Testis (tissue), 3 donors: ENCODE data around the gene ASPHD1. TPM values are rescaled to one million over a fixed set of nuclear protein-coding genes. Genes with fewer than 3 reads are reported as not detected.
"Not testable (repeated sequence)": the region's sequence is repeated elsewhere in the genome, so short reads cannot be mapped to it uniquely, and the experiment has no call there.

Experiments used
- DNase-seq: peaks from one replicate; pipeline ENCODE4 v3.0.0-alpha.2; 2019
- H3K27ac ChIP-seq, 2 donors: fragments of 200-600 bp; sonication (generic); one replicate each; pipeline ENCODE4 v1.5.1; 2019
- H3K27me3 ChIP-seq: fragments of 200-600 bp; sonication (generic); one replicate; pipeline ENCODE4 v1.5.1; 2019
- H3K36me3 ChIP-seq: fragments of 200-600 bp; sonication (generic); one replicate; pipeline ENCODE4 v1.5.1; 2017; ENCODE audit warnings: low read depth; ENCODE audit errors: missing control alignments
- H3K4me1 ChIP-seq: fragments of 200-600 bp; sonication (generic); one replicate; pipeline ENCODE4 v1.5.1; 2019
- H3K4me3 ChIP-seq, 2 donors: fragments of 200-600 bp; sonication (generic); one replicate each; pipeline ENCODE4 v1.5.1; 2017 to 2019
- H3K9me3 ChIP-seq: fragments of 200-600 bp; sonication (generic); one replicate; pipeline ENCODE4 v1.5.1; 2017
- CTCF ChIP-seq, 3 experiments: fragments of 450-650 bp in 2 of 3; fragments of 200-600 bp in 1 of 3; sonication (generic) in 1 of 3; IDR thresholded peaks; one replicate each; pipeline ENCODE4 v1.5.1; 2016 to 2019; ENCODE audit warnings: antibody characterized with exemption in 3 of 3, mild to moderate bottlenecking in 2 of 3, moderate library complexity in 1 of 3
- POLR2A ChIP-seq: fragments of 450-650 bp; IDR thresholded peaks from one replicate; pipeline ENCODE4 v1.6.1; 2017; ENCODE audit warnings: antibody characterized with exemption, mild to moderate bottlenecking, moderate library complexity
- WGBS, 2 donors: methylation state at CpG; one replicate each; pipeline ENCODE4 v1.1.5; 2018; 5-methylcytosine and 5-hydroxymethylcytosine counted together
- intact Hi-C: fragments of 100-400 bp; cut with DNase I; formaldehyde crosslinking; loops from one replicate; pipeline ENCODE4 v1.15.1; 2023; ENCODE audit warnings: low total_unique reads
- polyA plus RNA-seq: library from polyadenylated mRNA; stranded (reverse); fragments of 350-450 nt; fragmentation: Illumina TruSeq; extraction: RNeasy Lipid Tissue Mini Kit (QIAGEN cat#74804); gene quantifications from one replicate; pipeline ENCODE4 v1.2.3, GENCODE V29; 2014; ENCODE audit warnings: low read depth, low replicate concordance; ENCODE audit not compliant: insufficient read depth
- total RNA-seq, 2 donors: library from RNA; depleted of rRNA; stranded (reverse); fragments of >200 nt; gene quantifications; one replicate each; pipeline ENCODE4 v1.2.3, GENCODE V29; 2016

ASPHD1 gene
- total and polyA plus RNA-seq, 3 donors from 2014 or later = 6.2 to 13.7 (median 11.1) TPM

GRCh38 chr16:29881050-29881449 is 19.2 kb upstream of the ASPHD1 start:
- Histone ChIP-seq H3K27ac (no peak overlapping the region), H3K9me3 (no peaks in the 10 kb centered on the region), H3K36me3 (no peaks in the 10 kb centered on the region), H3K4me3 (no peak overlapping the region), H3K4me1 (no peaks in the 10 kb centered on the region), H3K27me3 (no peaks in the 10 kb centered on the region)
- intact Hi-C loops = no loop called here
- TF ChIP-seq POLR2A = no peak
- no peak for TF ChIP-seq CTCF (IDR thresholded peaks at IDR 0.05)
- WGBS, 2 donors = 65 to 66% methylated on average over 3 of the region's 3 CpGs
- no peak for DNase-seq

GRCh38 chr16:29883987-29884386 is 16.3 kb upstream of the ASPHD1 start:
- DNase-seq = peak; percentile 62
- WGBS, 2 donors = 64 to 77% methylated on average over 5 to 6 of the region's 6 CpGs
- intact Hi-C loops = no loop called here
- H3K27ac ChIP-seq = no peak overlapping the region
- no peaks in the 10 kb centered on the region for H3K4me1 ChIP-seq
- TF ChIP-seq POLR2A (no peak), CTCF (IDR thresholded peaks at IDR 0.05) (no peak)
- H3K36me3 ChIP-seq = no peaks in the 10 kb centered on the region
- peak overlapping the region in 1 of 2 donors; percentile 20 for H3K4me3 ChIP-seq
- H3K9me3 ChIP-seq = no peaks in the 10 kb centered on the region
- no peaks in the 10 kb centered on the region for H3K27me3 ChIP-seq

GRCh38 chr16:29889372-29889771 is 10.9 kb upstream of the ASPHD1 start:
- intact Hi-C loops, H3K4me3 ChIP-seq, H3K9me3 ChIP-seq, H3K27ac ChIP-seq, H3K27me3 ChIP-seq, H3K4me1 ChIP-seq, H3K36me3 ChIP-seq, DNase-seq: not testable (repeated sequence)
- WGBS, 2 donors = 95 to 100% methylated on average over 3 of the region's 3 CpGs

GRCh38 chr16:29891525-29892457 is 8.5 kb upstream of the ASPHD1 start:
- no peaks in the 10 kb centered on the region for H3K4me1 ChIP-seq
- intact Hi-C loops = no loop called here
- H3K36me3 ChIP-seq = no peaks in the 10 kb centered on the region
- WGBS, 2 donors = 75 to 81% methylated on average over 10 of the region's 10 CpGs
- TF ChIP-seq CTCF (IDR thresholded peaks at IDR 0.05) (no peak), POLR2A (no peak)
- DNase-seq = no peak
- no peak overlapping the region for H3K27ac ChIP-seq
- H3K4me3 ChIP-seq = no peak overlapping the region
- no peaks in the 10 kb centered on the region for H3K9me3 ChIP-seq
- no peaks in the 10 kb centered on the region for H3K27me3 ChIP-seq

GRCh38 chr16:29892458-29892813 is 7.9 kb upstream of the ASPHD1 start:
- no peak for TF ChIP-seq CTCF (IDR thresholded peaks at IDR 0.05)
- TF ChIP-seq POLR2A = no peak
- H3K4me1 ChIP-seq = no peaks in the 10 kb centered on the region
- no peak for DNase-seq
- H3K27ac ChIP-seq = no peak overlapping the region
- no peaks in the 10 kb centered on the region for H3K9me3 ChIP-seq
- 90% methylated on average over 6 of the region's 6 CpGs for WGBS, 2 donors
- H3K27me3 ChIP-seq = no peaks in the 10 kb centered on the region
- no peaks in the 10 kb centered on the region for H3K36me3 ChIP-seq
- intact Hi-C loops = no loop called here
- no peak overlapping the region for H3K4me3 ChIP-seq
